Karpas-422 (cell line): ENCODE data around the gene OSBPL10. TPM values are rescaled to one million over a fixed set of nuclear protein-coding genes. Genes with fewer than 3 reads are reported as not detected.

Experiments
- DNase-seq: peaks from one replicate; pipeline ENCODE4 v3.0.0-alpha.2; 2015
- H2AFZ ChIP-seq: fragments of 200-600 bp; sonication (generic); 2 replicates; pipeline ENCODE4 v1.6.1; 2014; ENCODE audit warnings: antibody characterized with exemption, low read length, mixed read lengths
- H3K27ac ChIP-seq: fragments of 200-600 bp; sonication (generic); 2 replicates; pipeline ENCODE4 v1.5.1; 2014; ENCODE audit warnings: mild to moderate bottlenecking, low read length, moderate library complexity
- H3K27me3 ChIP-seq: fragments of 200-600 bp; sonication (generic); 2 replicates; pipeline ENCODE4 v1.6.1; 2014; ENCODE audit warnings: low read length, mixed read lengths
- H3K36me3 ChIP-seq: fragments of 200-600 bp; sonication (generic); 2 replicates; pipeline ENCODE4 v1.6.1; 2014; ENCODE audit warnings: low read length, mixed read lengths; ENCODE audit not compliant: insufficient read depth
- H3K4me1 ChIP-seq: fragments of 200-600 bp; sonication (generic); 2 replicates; pipeline ENCODE4 v1.6.1; 2014; ENCODE audit warnings: mild to moderate bottlenecking, low read length, mixed read lengths
- H3K4me2 ChIP-seq: fragments of 200-600 bp; sonication (generic); 2 replicates; pipeline ENCODE4 v1.6.1; 2014; ENCODE audit warnings: low read length, low read depth, mild to moderate bottlenecking; ENCODE audit not compliant: poor library complexity, severe bottlenecking
- H3K4me3 ChIP-seq: fragments of 200-600 bp; sonication (generic); 2 replicates; pipeline ENCODE4 v1.5.1; 2014; ENCODE audit warnings: mild to moderate bottlenecking, antibody characterized with exemption, low read length, mixed read lengths
- H3K79me2 ChIP-seq: fragments of 200-600 bp; sonication (generic); 2 replicates; pipeline ENCODE4 v1.6.1; 2014; ENCODE audit warnings: mild to moderate bottlenecking, low read length, mixed read lengths
- H3K9ac ChIP-seq: fragments of 200-600 bp; sonication (generic); 2 replicates; pipeline ENCODE4 v1.6.0; 2014; ENCODE audit warnings: low read length
- H3K9me2 ChIP-seq: fragments of 200-600 bp; sonication (generic), shearing (Covaris generic); replicated peaks from 2 replicates; pipeline ENCODE4 v1.6.0; 2014; ENCODE audit warnings: mild to moderate bottlenecking, low read length, moderate library complexity; ENCODE audit not compliant: insufficient read depth
- H3K9me3 ChIP-seq: fragments of 300-700, 200-600 bp; sonication (generic); 2 replicates; pipeline ENCODE4 v1.6.1; 2014; ENCODE audit warnings: low read length, mixed read lengths
- H4K20me1 ChIP-seq: fragments of 200-600 bp; sonication (generic); 2 replicates; pipeline ENCODE4 v1.6.1; 2014; ENCODE audit warnings: mild to moderate bottlenecking, antibody characterized with exemption, low read length, low read depth; ENCODE audit not compliant: insufficient read depth
- total RNA-seq: library from RNA; depleted of rRNA; stranded (reverse); fragments of >200 nt; shearing (Covaris generic); gene quantifications from 2 replicates; pipeline ENCODE4 v1.2.3, GENCODE V29; 2014; ENCODE audit warnings: low replicate concordance

OSBPL10 gene
- total RNA-seq, 1 experiment from 2014 or later, result 87.0 TPM

GRCh38 chr3:31668242-31668641, 312.8 kb downstream of the OSBPL10 start:
- Histone ChIP-seq H3K36me3 (peaks cover 53% of the 10 kb centered on the region; the same call in 1 of the 2 replicates), H3K27ac (no peak overlapping the region), H3K27me3 (no peaks in the 10 kb centered on the region), H4K20me1 (no peaks in the 10 kb centered on the region), H3K4me3 (no peak overlapping the region), H3K4me2 (no peak overlapping the region), H3K9me2 (no peaks in the 10 kb centered on the region), H3K79me2 (peaks cover 16% of the 10 kb centered on the region), H3K9me3 (no peaks in the 10 kb centered on the region), H3K4me1 (peaks cover 7% of the 10 kb centered on the region), H3K9ac (no peak overlapping the region), H2AFZ (no peak overlapping the region)
- no peak for DNase-seq

DNA sequence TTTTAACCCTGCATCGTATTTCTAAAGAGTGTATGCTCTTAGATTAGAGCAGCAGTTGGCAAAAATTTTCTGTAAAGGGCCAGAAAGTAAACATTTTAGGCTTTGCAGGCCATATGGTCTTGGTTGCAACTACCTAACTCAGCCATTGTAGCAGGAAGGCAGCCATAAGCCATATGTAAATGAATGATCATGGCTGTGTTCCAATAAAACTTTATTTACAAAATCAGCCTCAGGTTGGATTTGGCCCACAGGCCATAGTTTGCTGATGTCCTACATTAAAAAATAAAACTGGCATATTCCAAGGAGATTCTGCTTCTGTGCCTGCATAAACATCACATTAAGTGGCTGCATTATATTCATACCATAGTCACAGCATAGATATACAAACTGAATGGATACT, 313.5 kb downstream of the OSBPL10 start:
- Histone ChIP-seq H3K9me3 (no peaks in the 10 kb centered on the region), H3K4me1 (peaks cover 13% of the 10 kb centered on the region), H2AFZ (no peak overlapping the region), H3K9ac (no peak overlapping the region), H3K4me3 (no peak overlapping the region), H3K36me3 (peaks cover 52% of the 10 kb centered on the region; the same call in 1 of the 2 replicates), H3K27ac (no peak overlapping the region), H3K9me2 (no peaks in the 10 kb centered on the region), H4K20me1 (no peaks in the 10 kb centered on the region), H3K4me2 (no peak overlapping the region), H3K27me3 (no peaks in the 10 kb centered on the region), H3K79me2 (peaks cover 15% of the 10 kb centered on the region)
- no peak for DNase-seq

DNA sequence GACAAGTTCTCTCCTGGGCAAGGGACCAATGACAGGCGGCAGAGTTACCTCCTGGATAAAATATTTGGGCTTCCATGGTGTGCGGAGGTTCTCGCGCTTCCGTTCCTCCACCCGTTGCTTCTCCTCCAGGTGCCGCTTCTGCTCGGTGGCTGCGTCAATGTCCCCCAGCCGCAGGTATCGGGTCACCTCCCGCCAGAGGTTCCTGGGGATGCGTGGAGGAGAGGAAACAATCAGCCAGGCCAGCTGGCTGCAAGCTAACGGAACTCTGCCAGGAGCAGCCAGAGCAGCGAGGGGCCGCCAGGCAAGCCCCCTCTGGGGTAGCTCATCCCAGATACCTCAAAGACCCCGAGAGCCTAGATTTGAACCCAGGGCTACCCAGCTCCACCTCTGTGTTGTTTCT, 317.0 kb downstream of the OSBPL10 start:
- H3K4me1 ChIP-seq, result peaks cover 13% of the 10 kb centered on the region
- H3K4me2 ChIP-seq, result no peak overlapping the region
- H2AFZ ChIP-seq, result no peak overlapping the region
- no peak overlapping the region for H3K9ac ChIP-seq
- peaks cover 49% of the 10 kb centered on the region for H3K36me3 ChIP-seq
- H3K79me2 ChIP-seq, result peaks cover 8% of the 10 kb centered on the region; the same call in 1 of the 2 replicates
- H3K4me3 ChIP-seq, result no peak overlapping the region
- no peak overlapping the region for H3K27ac ChIP-seq
- H3K27me3 ChIP-seq, result no peaks in the 10 kb centered on the region
- no peaks in the 10 kb centered on the region for H3K9me2 ChIP-seq
- H4K20me1 ChIP-seq, result no peaks in the 10 kb centered on the region
- no peak for DNase-seq
- no peaks in the 10 kb centered on the region for H3K9me3 ChIP-seq

DNA sequence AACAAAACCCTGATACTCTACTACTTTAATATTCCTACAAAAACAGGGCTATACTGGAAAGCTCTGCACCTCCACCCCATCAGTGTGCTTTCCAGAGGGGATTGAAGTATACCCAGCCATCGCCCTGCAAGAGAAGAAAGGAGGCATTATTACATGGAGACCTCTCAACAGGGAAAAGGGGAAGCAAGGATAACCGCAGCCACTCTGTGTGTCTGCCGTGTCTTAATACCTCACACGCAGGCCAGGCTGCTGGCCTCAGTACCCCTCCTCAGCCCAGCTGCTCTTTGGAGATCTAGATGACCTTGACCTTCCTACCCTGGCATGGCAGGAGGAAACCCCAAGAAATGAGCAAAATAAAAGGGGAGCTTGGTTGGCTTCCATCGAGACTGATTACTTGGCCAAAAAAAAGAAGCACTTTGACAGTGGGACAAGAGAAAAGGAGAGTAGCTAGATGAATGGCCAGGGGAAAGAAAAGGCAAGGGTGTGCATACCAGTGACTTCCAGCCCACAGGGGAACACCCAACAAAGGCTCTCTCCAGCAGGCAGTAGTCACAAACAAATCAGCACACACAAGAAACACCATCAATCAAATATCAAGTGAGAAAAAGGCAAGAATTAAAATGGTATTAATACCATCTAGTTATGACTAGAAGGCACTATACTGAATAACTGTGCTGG, 318.9 kb downstream of the OSBPL10 start:
- H3K79me2 ChIP-seq, result peaks cover 2% of the 10 kb centered on the region; the same call in 1 of the 2 replicates
- H3K36me3 ChIP-seq, result peaks cover 43% of the 10 kb centered on the region
- no peak overlapping the region for H2AFZ ChIP-seq

DNA sequence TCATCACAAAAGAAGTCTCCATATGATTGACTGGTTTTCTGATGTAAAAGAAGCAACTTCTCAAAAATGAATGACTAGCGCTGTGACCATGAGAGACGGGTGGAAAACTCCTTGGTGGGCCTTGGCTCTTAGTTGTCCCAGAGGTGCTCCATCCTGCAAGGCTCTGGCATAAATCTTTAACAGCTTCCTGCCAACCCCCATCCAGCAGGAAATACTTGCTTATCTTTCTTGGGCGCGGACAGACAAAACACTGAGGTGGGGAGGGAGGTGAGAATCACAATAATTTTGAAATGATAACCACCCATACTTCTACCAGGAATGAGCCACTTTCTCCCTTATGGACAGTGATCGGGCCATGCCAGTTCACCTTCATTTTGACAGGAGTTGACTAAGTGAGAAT, 319.8 kb downstream of the OSBPL10 start:
- Histone ChIP-seq H3K9ac (no peak overlapping the region), H3K27ac (no peak overlapping the region), H2AFZ (no peak overlapping the region), H3K9me3 (no peaks in the 10 kb centered on the region), H3K4me2 (no peak overlapping the region), H4K20me1 (no peaks in the 10 kb centered on the region), H3K27me3 (no peaks in the 10 kb centered on the region), H3K4me1 (peaks cover 13% of the 10 kb centered on the region), H3K4me3 (no peak overlapping the region), H3K9me2 (no peaks in the 10 kb centered on the region), H3K36me3 (peaks cover 47% of the 10 kb centered on the region), H3K79me2 (no peaks in the 10 kb centered on the region; the same call in 1 of the 2 replicates)
- no peak for DNase-seq

More for the DNA sequence above, 318.9 kb downstream of the OSBPL10 start:
- H3K27me3 ChIP-seq, result no peaks in the 10 kb centered on the region
- H3K4me2 ChIP-seq, result no peak overlapping the region
- H3K4me3 ChIP-seq, result no peak overlapping the region
- H3K9ac ChIP-seq, result no peak overlapping the region
- H3K9me3 ChIP-seq, result no peaks in the 10 kb centered on the region
- no peaks in the 10 kb centered on the region for H4K20me1 ChIP-seq
- H3K9me2 ChIP-seq, result no peaks in the 10 kb centered on the region
- no peak for DNase-seq
- H3K4me1 ChIP-seq, result peaks cover 13% of the 10 kb centered on the region
- peak overlapping the region; percentile 59 for H3K27ac ChIP-seq

- no peaks in the 10 kb centered on the region for H4K20me1 ChIP-seq
Observed at GRCh38 chr3:31659246-31659645, 321.8 kb downstream of the OSBPL10 start.

DNA sequence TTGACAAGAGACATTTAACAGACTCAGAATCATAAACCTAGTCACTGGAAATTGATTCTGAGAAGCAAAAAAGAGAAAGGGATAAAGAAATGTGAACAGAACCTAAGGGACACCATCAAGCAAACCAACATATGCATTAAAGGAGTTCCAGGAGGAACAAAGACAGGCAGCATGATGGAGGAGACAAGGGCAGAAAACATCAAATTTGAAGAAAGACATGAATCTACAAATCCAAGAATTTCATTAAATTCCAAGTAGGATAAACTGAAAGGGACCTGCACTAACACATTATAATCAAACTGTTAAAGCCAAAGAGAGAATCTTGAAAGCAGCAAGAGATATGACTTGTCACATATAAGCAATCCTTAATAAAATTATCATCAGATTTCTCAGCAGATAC, 326.1 kb downstream of the OSBPL10 start:
- no peaks in the 10 kb centered on the region for H3K4me1 ChIP-seq
- peaks cover 14% of the 10 kb centered on the region; the same call in 1 of the 2 replicates for H3K79me2 ChIP-seq
- H2AFZ ChIP-seq, result no peak overlapping the region
- H3K9me3 ChIP-seq, result peaks cover 6% of the 10 kb centered on the region; the same call in 1 of the 2 replicates
- no peaks in the 10 kb centered on the region for H4K20me1 ChIP-seq
- H3K27me3 ChIP-seq, result no peaks in the 10 kb centered on the region
- no peak overlapping the region for H3K9ac ChIP-seq
- H3K36me3 ChIP-seq, result peaks cover 75% of the 10 kb centered on the region
- H3K27ac ChIP-seq, result no peak overlapping the region
- no peak for DNase-seq
- H3K4me2 ChIP-seq, result no peak overlapping the region
- H3K9me2 ChIP-seq, result no peaks in the 10 kb centered on the region
- H3K4me3 ChIP-seq, result no peak overlapping the region

More at GRCh38 chr3:31659246-31659645, 321.8 kb downstream of the OSBPL10 start:
- Histone ChIP-seq H3K4me2 (no peak overlapping the region), H3K9me2 (no peaks in the 10 kb centered on the region), H3K4me3 (no peak overlapping the region), H3K36me3 (peaks cover 60% of the 10 kb centered on the region), H3K27ac (no peak overlapping the region), H3K79me2 (peaks cover 5% of the 10 kb centered on the region; the same call in 1 of the 2 replicates), H3K9me3 (no peaks in the 10 kb centered on the region), H2AFZ (no peak overlapping the region), H3K27me3 (no peaks in the 10 kb centered on the region), H3K9ac (no peak overlapping the region), H3K4me1 (peaks cover 13% of the 10 kb centered on the region)
- DNase-seq, result no peak

DNA sequence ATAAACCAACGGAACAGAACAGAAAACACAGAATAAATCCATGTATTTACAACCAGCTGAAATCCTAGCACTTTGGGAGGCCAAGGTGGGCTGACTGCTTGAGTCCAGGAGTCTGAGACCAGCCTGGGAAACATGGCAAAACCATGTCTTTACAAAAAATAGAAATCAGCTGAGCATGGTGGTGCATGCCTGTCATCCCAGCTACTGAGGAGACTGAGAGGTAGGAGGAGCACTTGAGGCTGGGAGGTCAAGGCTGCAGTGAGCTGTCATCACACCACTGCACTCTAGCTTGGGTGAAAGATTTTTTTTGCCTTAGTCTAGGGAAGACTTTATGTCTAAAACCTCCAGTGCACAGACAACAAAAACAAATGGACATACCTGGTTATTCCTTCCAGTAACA, 327.6 kb downstream of the OSBPL10 start:
- Histone ChIP-seq H3K27me3 (no peaks in the 10 kb centered on the region), H3K9me2 (no peaks in the 10 kb centered on the region), H3K4me3 (no peak overlapping the region), H3K27ac (no peak overlapping the region), H3K4me1 (no peaks in the 10 kb centered on the region), H3K79me2 (peaks cover 21% of the 10 kb centered on the region; the same call in 1 of the 2 replicates), H3K36me3 (peaks cover 78% of the 10 kb centered on the region), H3K9ac (no peak overlapping the region), H2AFZ (no peak overlapping the region), H3K9me3 (peaks cover 18% of the 10 kb centered on the region), H3K4me2 (no peak overlapping the region), H4K20me1 (no peaks in the 10 kb centered on the region)
- no peak for DNase-seq
